T-helper 1 cell treated with Interleukin-12 subunit alpha and Interleukin-12 subunit beta and Interleukin-4 antibody, amounts not matched to agents 30 ng/mL and 1 ng/mL, for 36 hours (primary cell): ENCODE measurements around the gene MALAT1. TPM values are rescaled to one million over a fixed set of nuclear protein-coding genes. Genes with fewer than 3 reads are reported as not detected.

Source experiments
- intact Hi-C: fragments of 100-400 bp; cut with micrococcal nuclease; formaldehyde crosslinking; loops from one replicate; pipeline ENCODE4 v1.15.1; 2024
- total RNA-seq: library from RNA; stranded (reverse); gene quantifications from 2 replicates; pipeline ENCODE4 v1.2.3, GENCODE V29; 2022

MALAT1 gene
- total RNA-seq, 1 donor from 2014 or later: 8,695 TPM

DNA sequence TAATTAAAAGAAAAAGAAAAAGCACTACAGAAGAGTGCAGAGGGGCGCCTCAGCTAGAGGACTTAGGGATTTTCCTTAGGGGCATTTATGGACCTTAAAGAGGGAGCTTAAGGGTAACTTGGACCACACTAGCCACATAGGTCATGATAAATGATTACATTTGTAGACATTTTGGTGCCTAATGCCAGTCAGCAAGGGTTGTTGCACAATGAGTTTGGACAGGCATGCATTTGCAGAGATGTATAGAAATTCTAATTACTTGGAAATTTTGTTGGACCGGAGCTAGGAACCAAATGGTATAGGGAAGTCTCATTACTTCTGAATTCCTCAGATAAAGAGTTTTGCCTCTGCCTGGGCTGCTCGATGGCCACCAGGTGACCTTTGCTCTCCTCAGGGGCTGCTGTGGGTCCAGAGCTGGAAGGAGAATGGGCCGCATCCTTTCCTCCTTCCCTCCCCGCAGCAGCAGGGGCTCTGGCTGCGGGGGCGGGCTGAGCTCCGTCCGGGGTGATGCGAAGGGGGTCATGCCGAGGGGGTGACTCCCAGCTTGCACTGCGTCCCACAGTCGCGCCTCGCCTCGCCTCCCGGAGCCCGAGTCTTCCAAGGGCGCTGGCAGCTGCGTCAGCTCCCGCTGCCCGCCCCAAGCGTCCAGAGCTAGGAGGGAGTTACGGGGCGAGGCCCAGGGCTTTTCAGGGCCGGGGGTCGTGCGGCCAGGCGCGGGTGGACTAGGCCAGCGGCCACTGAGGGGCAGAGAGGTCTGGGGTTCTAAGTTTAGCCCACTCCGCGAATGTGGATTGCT is 20.3 kb upstream of the MALAT1 start:
- intact Hi-C loops: no loop called here

DNA sequence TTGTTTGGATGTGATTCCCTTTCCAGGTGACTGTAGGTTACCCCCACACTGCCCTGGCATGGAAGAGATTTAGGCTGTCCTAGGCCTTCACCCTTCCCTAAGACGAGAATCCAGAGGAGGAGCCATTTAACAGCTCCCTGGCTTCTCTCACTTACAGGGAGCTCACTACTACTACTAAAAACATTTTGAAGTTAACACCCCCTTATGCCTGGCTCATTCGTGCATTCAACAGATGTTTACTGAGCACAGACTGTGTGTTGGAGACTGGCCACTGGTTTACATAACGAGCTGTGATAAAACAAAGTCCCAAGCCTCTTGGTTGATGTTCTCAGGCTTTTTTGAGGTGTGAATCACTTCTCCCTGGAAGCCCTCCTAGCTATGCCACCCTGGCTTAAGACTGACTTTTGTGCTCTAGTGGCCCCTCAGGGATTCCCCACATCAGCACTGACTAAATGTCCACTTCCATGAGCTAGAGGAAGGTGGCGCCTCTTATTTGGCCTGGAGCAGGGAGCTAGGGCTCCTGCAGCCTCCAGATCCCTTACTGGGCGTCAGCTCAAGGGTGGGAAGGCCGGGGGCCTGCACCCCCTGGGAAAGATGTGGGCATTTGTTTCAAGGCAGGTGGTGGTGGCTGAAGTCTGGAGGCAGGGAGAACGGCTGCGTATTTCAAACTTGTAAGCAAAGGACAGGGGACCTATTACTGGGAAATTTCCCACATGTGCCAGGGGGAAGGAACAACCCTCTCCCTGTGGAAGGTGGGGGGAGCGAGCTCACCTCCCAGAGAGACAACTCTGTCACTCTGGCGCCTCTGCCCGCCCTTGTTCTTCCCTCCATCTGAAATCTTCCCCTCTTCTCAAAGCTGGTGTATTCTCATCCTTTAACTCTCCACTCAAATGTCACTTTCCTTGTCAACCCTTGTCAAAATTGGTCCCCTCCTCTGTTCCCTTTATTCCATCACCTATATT is 19.4 kb upstream of the MALAT1 start:
- intact Hi-C loops: no loop called here

DNA sequence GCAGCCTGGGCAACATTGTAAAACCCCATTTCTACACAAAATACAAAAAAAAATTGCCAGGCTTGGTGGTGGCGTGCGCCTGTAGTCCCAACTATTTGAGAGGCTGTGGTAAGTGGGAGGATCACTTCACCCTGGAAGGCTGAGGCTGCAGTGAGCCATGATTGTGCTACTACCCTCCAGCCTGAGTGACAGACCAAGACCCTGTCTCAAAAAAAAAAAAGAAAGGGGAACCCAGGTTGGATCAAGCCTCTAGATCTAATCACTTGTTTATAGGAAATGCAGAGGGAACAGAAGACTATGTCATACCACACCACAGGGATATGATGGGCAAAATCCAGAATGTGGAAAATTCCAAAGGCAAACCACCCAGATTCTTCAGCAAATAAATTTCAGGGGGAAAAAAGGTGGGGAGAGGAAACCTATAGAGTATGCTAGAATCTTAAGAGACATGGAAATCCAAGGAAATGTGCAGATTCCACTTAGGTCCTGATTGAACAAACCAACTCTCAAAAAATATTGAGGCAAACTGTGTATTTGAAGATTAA is 16.5 kb upstream of the MALAT1 start:
- intact Hi-C loops: no loop called here

DNA sequence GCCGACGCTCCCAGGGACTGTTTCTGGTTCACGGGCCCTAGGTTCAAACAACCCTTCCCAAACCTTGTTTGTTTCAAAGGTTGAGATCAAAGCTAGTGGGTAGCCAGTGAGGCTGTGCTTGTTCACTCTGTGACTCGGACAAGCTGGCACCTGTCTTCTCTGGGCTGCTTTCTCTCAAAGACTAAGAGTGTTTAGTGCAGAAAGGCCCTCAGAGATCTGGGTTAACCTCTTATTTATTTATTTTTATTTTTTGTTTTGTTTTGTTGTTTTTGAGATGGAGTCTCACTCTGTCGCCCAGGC is 13.0 kb upstream of the MALAT1 start:
- intact Hi-C loops: no loop called here

DNA sequence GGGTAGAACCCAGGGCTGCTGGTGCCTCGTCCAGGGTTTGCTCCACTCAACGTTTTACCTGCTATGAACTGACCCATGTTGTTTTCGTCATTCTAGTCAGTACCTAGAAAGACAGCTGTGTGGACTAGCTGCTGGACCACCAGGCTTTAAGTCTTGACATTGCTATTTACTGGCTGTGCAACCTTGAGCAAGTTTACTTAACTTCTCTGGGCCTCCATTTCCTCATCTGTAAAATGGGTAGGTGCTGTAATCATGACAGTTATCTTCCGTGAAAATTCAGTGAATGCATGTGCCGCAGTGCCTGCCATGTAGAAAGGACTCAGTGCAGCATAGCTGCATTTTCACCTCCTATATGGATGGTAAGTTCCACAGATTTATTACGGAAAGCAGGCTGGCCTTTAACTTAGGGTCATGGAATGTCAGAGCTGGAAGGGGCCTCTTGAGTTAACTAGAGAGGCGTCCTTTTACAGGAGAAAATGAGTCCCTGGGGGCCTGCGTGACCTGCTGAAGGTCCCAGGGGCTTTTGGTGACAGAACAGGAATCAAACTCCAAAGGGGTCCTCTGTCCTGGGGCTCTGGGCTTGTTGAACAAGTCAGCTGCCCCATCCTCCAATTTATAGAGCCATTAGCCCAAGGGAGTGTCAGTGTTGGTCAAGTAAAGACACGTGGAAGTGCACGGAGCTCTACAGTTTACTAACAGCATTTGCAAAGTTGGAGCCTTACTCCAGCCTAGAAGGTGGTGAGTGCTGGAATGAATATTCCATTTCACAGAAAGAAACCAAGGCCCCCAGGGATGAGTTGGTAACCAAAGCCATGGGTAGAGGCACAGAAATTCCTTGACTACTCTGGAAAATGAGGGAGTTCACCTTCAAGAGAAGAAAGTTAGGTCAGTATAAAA is 12.0 kb upstream of the MALAT1 start:
- intact Hi-C loops: no loop called here

DNA sequence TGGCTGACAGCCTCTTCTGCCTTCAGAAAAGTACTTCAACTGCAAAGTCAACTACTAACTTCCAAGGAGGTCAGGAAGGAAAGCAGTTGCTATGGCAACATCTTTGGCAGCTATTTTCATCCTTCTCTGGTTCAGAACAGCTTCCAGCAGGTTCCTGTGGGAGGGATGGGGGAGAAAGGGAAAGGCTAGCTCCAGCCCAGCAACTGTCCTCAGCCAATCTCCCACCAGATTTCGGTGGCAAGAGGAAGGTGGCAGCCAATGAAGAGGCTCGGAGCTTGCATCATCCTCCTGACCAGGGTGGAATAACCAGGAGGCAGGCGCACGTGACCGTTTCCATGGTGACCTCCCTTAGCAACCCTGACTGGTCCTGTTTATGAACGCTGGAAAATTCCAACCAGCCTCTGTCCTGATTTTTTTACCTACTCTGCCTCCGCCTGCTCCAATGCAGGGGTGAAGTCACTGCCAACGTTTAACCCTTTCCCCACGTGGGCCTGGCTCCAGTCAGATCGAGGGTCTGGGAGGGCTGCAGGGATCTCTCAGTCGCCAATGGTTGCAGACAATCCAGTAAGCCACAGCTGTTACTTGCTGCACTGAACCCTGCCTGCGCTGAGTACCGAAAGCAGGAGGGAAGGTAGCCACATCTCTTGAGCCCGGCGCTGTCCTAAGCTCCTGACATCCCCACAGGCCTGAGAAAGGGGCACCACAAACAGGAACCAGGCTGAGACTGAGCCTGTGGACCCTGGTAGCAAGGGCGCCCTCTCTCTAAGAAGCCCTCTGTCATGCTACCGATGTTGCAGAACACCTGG is 11.2 kb upstream of the MALAT1 start:
- intact Hi-C loops: no loop called here

DNA sequence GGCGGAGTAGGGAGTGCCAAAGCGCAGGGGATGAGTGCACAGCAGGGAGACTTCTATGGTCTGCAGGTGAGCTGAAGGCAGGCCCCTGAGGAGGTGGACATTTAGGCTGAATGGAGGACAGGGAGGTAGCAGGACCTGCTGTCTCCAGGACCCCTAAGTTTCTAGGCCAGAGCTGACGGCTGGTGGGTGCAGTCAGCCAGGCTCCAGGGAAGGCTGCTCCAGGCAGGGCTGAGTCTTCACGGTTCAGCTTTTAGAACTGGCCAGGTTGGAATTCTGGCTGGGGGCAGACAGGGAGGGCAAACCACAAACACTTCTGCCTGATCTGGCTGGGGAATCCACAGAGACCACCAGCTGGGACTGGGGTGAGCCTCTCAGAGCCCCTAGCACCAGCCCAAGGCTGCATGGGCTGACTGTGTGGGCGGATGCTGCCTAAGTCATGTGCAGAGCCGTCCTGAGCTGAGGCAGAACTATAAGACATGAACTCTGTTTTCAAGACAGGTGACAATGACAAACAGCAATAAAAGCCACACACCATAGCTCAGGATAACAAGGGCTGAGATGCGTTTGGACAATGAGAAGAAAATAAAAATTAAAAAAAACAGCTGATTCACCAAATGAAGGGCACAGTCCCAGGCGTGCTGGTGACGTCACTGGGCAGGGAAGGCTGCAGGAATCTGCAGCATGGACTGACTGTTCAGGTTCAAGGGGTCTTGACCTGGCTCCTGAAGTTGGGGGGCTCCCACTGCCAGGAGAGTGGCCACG is 10.4 kb upstream of the MALAT1 start:
- intact Hi-C loops: no loop called here

DNA sequence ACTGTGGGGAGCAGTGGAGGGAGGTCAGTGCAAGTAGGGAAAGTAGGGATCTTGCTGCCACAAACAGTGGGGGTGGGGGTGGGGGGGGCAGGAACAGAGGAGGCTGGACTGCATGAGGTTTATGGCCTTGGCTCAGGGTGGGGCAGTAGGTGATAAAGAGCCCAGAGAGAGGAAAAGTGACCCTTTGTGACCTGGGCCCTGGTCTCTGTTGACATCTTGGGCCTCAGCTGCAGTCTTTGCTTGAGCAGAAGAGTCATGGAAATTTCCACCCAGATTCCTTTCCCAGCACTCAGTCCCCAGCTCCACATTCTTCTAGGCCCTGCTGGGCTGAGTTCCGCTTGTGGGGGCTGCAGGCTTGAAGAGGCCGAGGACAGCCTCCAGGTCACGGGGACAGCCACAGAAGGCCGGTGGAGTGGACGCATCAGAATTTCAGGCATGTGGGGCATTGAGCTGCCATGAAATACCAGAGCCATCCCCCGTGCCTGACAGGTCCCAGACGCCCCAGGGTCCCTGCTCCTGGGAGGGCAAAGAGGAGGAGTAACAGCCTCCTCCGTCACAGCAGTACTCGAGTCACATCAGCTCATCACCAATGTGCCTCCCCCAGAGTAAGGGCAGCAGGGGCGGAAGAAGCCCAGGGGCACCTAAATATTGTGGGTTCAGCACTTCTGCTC is 9.7 kb upstream of the MALAT1 start:
- intact Hi-C loops: no loop called here

DNA sequence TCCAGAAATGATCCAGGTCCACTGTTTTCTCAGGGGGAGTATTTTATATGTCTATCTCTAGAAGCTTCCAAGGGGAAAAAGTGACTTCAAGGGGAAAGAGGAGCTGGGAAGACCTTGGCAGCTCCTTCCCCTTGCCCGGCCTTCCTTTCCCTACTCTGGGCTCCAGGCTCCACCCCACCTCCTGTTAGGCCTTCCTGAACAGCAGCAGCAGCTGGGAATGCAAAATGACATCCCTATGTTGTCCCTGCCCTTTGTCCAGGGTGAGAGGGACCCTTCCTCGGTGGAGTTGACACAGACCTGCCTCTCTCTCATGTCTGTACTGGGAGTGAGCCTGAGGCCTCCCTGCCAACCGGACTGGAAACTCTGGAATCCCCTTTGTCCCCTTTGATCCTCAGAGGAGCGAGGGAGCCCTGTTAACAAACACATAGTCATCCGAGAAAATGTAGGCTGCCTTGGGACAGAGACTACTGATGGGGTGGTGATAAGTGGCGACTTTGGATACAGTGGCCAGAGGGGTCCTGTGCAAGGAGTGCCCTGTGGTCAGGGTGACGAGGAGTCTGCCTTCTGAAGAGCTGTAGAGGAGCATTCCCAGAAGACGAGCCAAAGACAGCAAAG is 9.0 kb upstream of the MALAT1 start:
- intact Hi-C loops: no loop called here

DNA sequence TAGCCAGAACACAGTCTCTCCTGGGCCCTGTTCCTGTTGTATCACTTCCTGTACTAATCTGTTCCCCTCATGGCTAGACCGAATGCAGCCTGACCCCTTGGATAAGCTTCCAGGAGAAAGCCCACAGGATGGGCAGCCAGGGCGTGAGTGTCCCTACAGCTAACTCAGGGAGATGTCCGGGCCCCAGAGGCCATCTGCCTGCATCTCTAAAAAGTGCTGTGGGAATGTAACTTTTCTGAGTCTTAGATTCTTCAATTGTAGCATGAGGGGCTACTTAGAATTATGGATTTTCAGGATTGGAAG is 7.7 kb upstream of the MALAT1 start:
- intact Hi-C loops: no loop called here

DNA sequence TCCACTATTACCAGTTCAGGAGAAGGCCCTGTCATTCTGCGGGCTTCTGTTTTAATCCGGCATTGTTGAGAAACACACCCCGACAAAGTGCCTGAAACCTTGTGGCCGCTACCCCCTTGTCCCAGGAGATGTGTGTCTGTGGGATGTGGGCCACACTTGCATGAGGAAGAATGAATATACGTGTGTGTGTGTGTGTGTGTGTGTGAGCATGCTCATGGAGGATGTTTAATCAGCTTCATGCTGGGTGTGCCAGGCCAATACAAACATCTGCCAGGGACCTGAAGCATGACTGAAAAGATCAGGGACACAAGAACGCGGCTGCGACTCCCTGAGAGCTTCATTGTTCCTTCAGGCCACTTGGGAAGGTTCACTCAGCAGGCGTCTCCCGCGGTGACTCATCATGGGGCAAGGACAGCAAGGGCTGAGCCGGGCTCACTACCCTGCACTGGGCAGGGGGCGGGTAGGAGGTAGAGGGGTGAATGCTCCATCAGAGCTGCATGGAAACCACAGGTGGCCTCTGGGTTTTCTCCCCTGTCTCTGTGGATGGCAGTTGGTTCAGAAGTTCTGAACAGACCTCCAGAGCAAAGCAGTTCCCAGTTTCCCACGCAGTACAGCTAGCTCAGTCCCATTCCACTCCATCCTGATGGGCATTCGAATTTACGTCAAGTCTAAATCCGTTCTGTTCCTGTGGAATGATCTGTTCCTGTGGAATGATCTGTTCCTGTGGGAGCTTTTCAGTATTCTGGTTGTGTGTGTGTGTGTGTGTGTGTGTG is 7.0 kb upstream of the MALAT1 start:
- intact Hi-C loops: no loop called here

DNA sequence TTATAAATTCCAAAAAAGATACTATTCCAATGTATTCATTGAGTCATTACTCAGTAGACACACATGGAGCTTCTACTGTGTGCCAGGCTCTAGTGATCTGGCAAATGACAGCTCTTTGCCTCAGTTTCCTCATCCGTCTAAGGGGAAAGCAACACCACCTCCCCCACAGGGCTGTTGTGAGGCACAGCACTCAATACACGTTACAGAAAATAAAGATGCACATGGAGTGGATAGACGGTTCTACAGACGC is 6.5 kb upstream of the MALAT1 start:
- intact Hi-C loops: no loop called here

DNA sequence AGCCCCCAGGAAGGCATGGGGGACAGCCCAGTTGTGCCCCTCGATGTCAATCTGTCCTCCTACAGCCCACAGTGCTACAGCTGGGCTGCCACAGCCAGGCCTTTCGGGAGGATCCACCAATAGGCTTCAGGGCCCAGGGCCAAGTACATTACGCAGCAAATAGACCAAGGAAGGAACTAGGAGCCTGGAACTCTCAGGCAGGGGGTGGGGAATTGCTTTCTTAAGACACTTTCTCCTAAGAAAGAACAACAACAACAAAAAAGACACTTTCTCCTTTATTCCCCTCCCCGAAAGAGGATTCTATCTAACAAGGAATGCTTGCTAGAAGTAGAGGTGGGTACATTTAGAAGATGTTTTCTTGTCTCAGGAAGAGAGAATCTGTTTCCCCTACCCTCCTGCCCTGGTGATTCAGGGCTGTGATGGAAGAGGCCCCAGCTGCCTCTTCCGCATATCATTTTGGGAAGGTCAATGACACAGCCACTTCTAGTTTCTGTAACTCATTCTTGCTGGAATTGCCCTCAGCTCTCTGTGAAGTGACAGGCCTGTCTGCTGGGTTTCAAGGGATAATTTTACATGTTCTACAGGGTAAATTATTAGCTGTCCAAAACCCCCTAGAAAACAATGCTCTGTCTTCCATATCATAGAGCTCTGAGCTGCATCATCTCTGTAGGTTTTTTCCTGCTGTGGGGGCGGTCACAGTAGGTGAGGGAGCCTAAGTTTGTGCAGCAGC is 6.0 kb upstream of the MALAT1 start:
- intact Hi-C loops: no loop called here

DNA sequence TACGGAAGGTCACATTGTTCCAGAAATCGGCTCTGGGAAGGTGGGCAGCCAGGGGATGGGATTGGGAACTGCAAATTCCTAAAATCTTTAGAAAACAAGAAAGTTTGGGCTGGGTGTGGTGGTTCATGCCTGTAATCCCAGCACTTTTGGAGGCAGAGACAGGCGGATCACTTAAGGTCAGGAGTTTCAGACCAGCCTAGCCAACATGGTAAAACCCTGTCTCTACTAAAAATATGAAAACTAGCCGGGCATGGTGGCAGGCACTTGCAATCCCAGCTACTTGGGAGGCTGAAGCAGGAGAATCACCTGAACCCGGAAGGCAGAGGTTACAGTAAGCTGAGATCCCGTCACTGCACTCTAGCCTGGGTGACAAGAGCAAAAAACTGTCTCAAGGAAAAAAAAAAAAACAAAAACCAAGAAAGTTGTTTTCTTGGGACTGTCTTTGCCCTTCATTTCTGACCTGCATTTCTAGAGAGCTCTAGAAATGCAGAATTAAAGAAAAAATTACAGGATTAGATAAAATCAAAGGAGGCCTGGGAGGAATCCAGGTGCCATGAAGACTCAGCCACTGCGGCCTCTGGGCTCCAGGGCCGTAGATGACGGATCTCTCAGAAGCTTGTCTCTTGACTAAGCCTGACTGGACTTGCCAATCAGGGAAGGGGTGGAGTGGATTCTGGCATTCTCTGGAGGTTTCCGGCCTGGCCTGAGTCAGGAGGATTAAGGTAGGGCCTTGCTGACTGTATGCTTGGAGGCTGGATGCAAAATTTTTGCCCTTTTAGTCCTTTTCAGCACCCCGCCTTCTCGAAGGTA is 5.3 kb upstream of the MALAT1 start:
- intact Hi-C loops: no loop called here

DNA sequence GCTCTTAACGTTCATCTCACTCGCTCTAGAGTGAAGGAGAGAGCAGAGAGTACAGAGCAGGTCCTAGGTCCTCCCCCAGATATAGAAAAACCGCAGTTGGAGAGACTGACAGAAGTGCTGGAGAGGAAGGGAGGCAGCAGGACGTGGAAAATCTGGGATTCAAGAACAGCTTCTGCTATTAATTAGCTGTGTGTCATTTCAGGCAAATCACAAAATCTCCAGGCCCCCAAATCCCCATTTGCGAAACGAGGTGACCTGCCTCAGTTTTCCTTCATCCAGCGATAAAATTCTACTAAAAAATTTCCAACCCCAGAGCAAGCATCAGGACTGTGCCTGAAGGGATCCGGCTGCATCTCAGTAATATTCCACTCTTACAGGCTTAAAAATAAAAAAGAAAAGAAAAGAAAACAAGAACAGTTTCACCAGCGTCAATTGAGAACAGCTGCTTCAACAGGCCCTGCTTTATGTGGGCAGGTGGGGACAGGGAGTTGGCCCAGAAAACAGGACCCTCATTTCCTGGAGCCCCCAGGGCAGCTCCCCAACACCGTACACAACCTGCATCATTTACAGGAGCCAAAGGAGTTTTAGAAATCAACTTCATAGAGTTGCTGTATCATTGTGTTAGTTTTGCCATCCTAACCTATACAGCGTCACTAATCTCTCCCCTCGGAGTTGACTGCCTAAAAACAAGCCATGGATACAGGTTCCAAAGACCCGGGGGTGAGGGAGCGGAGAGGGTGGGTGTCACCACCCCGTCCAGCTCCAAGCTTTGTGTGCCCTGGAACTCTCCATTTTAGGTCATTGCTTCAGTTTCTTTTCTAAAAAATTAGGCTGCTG is 2.3 kb upstream of the MALAT1 start:
- intact Hi-C loops: loop anchor here (1.0 to 2.0 kb wide), 7 partner anchors 19 to 78 kb away; partner anchors contain the start of gene NEAT1
